ENCODE measurements around the gene SLC12A5.

Gene SLC12A5

DNA sequence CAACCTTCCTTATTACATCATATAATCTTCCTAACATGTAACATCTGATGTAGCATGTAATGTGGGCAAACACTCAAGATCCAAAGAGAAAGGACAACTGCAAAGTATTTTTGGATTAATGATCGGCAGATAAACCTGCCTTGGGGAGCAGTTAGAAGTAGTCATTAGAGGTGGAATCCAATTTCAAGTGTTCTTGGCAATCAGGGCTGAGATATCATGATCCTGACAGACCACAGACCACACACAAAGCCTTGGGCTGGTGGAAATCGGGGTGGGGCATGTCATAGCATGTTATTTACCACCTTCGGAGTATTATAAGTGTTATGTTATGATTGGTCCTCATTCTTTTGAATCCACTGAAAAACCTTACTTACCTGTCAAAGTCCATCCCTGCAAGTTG lies 44.4 kb downstream of the SLC12A5 start:
- Histone ChIP-seq H3K18ac (ENCODE audit: low read length) (no peak overlapping the region), H3K4me2 (ENCODE audit: low read length) (no peak overlapping the region), H2BK120ac (ENCODE audit: insufficient read depth, low read length, poor library complexity) (no peak overlapping the region), H2AFZ (ENCODE audit: insufficient read depth, low read length, poor library complexity) (no peak overlapping the region), H3K9ac (ENCODE audit: low read length) (no peak overlapping the region), H3K4me3 (ENCODE audit: low read depth, low read length) (no peak overlapping the region), H3K79me2 (ENCODE audit: control insufficient read depth, insufficient read depth, low read length, poor library complexity) (no peaks in the 10 kb centered on the region), H3K9me3 (ENCODE audit: insufficient read depth, low read depth, low read length) (no peaks in the 10 kb centered on the region), H3K27me3 (ENCODE audit: insufficient read depth, low read length) (no peaks in the 10 kb centered on the region), H3K4ac (ENCODE audit: low read depth, low read length) (no peak overlapping the region), H4K8ac (ENCODE audit: low read depth, low read length) (no peak overlapping the region), H2BK12ac (ENCODE audit: low read length) (no peak overlapping the region), H2AK5ac (ENCODE audit: low read length) (no peak overlapping the region), H4K91ac (ENCODE audit: low read depth, low read length) (no peak overlapping the region), H2BK5ac (ENCODE audit: low read depth, low read length, poor library complexity) (no peak overlapping the region), H3K23ac (ENCODE audit: low read length) (no peak overlapping the region), H3K79me1 (ENCODE audit: low read length) (no peaks in the 10 kb centered on the region), H3K36me3 (ENCODE audit: control insufficient read depth in 1 of 2, insufficient read depth in 2 of 2, low read length in 2 of 2) (peaks cover 8 to 26% of the 10 kb centered on the region in 2 experiments), H3K27ac (ENCODE audit: low read depth, low read length) (no peak overlapping the region), H4K12ac (ENCODE audit: low read depth, low read length) (no peak overlapping the region), H3K4me1 (ENCODE audit: control insufficient read depth in 1 of 2, insufficient read depth in 2 of 2, low read length in 2 of 2) (no peaks in the 10 kb centered on the region), H3K14ac (ENCODE audit: low read length) (no peak overlapping the region)
- WGBS (ENCODE audit: extremely low coverage, insufficient coverage, insufficient read length): no CpG with 5 or more reads among the region's 3 CpGs
- DNase-seq: no peak

- Histone ChIP-seq H3K79me1 (ENCODE audit: low read length) (no peaks in the 10 kb centered on the region), H2AK5ac (ENCODE audit: low read length) (no peak overlapping the region), H3K14ac (ENCODE audit: low read length) (no peak overlapping the region), H2BK120ac (ENCODE audit: insufficient read depth, low read length, poor library complexity) (no peak overlapping the region), H3K36me3 (ENCODE audit: control insufficient read depth in 1 of 2, insufficient read depth in 2 of 2, low read length in 2 of 2) (peaks cover 11 to 31% of the 10 kb centered on the region in 2 experiments), H3K27ac (ENCODE audit: low read depth, low read length) (no peak overlapping the region), H3K18ac (ENCODE audit: low read length) (no peak overlapping the region), H3K4ac (ENCODE audit: low read depth, low read length) (no peak overlapping the region), H2AFZ (ENCODE audit: insufficient read depth, low read length, poor library complexity) (no peak overlapping the region), H3K4me1 (ENCODE audit: control insufficient read depth in 1 of 2, insufficient read depth in 2 of 2, low read length in 2 of 2) (no peaks in the 10 kb centered on the region), H2BK5ac (ENCODE audit: low read depth, low read length, poor library complexity) (no peak overlapping the region), H4K12ac (ENCODE audit: low read depth, low read length) (no peak overlapping the region), H3K9me3 (ENCODE audit: insufficient read depth, low read depth, low read length) (no peaks in the 10 kb centered on the region), H3K9ac (ENCODE audit: low read length) (no peak overlapping the region), H3K4me2 (ENCODE audit: low read length) (no peak overlapping the region), H4K91ac (ENCODE audit: low read depth, low read length) (no peak overlapping the region), H3K23ac (ENCODE audit: low read length) (no peak overlapping the region), H3K27me3 (ENCODE audit: insufficient read depth, low read length) (no peaks in the 10 kb centered on the region), H3K4me3 (ENCODE audit: low read depth, low read length) (no peak overlapping the region), H2BK12ac (ENCODE audit: low read length) (no peak overlapping the region), H4K8ac (ENCODE audit: low read depth, low read length) (no peak overlapping the region), H3K79me2 (ENCODE audit: control insufficient read depth, insufficient read depth, low read length, poor library complexity) (no peaks in the 10 kb centered on the region)
- DNase-seq: no peak
- no CpG with 5 or more reads among the region's 3 CpGs for WGBS (ENCODE audit: extremely low coverage, insufficient coverage, insufficient read length)
These were observed 45.0 kb downstream of the SLC12A5 start for GRCh38 chr20:46074006-46074405.

- H3K14ac ChIP-seq (ENCODE audit: low read length): no peak overlapping the region
- H3K23ac ChIP-seq (ENCODE audit: low read length): no peak overlapping the region
- no peak overlapping the region for H4K8ac ChIP-seq (ENCODE audit: low read depth, low read length)
- H3K36me3 ChIP-seq (ENCODE audit: control insufficient read depth in 1 of 2, insufficient read depth in 2 of 2, low read length in 2 of 2): peaks cover 5 to 27% of the 10 kb centered on the region in 2 experiments
- no peaks in the 10 kb centered on the region for H3K4me1 ChIP-seq (ENCODE audit: control insufficient read depth in 1 of 2, insufficient read depth in 2 of 2, low read length in 2 of 2)
- H3K4me2 ChIP-seq (ENCODE audit: low read length): no peak overlapping the region
- H4K91ac ChIP-seq (ENCODE audit: low read depth, low read length): no peak overlapping the region
- H2BK120ac ChIP-seq (ENCODE audit: insufficient read depth, low read length, poor library complexity): no peak overlapping the region
- no peak overlapping the region for H3K27ac ChIP-seq (ENCODE audit: low read depth, low read length)
- DNase-seq: no peak
- H2BK12ac ChIP-seq (ENCODE audit: low read length): no peak overlapping the region
- H2AFZ ChIP-seq (ENCODE audit: insufficient read depth, low read length, poor library complexity): no peak overlapping the region
- no peaks in the 10 kb centered on the region for H3K27me3 ChIP-seq (ENCODE audit: insufficient read depth, low read length)
- WGBS (ENCODE audit: extremely low coverage, insufficient coverage, insufficient read length): no CpG with 5 or more reads among the region's 7 CpGs
- H3K79me1 ChIP-seq (ENCODE audit: low read length): no peaks in the 10 kb centered on the region
- H2BK5ac ChIP-seq (ENCODE audit: low read depth, low read length, poor library complexity): no peak overlapping the region
- H3K79me2 ChIP-seq (ENCODE audit: control insufficient read depth, insufficient read depth, low read length, poor library complexity): no peaks in the 10 kb centered on the region
- H3K9ac ChIP-seq (ENCODE audit: low read length): no peak overlapping the region
- H3K4ac ChIP-seq (ENCODE audit: low read depth, low read length): no peak overlapping the region
- no peak overlapping the region for H3K4me3 ChIP-seq (ENCODE audit: low read depth, low read length)
- no peak overlapping the region for H2AK5ac ChIP-seq (ENCODE audit: low read length)
- no peak overlapping the region for H3K18ac ChIP-seq (ENCODE audit: low read length)
- H4K12ac ChIP-seq (ENCODE audit: low read depth, low read length): no peak overlapping the region
- no peaks in the 10 kb centered on the region for H3K9me3 ChIP-seq (ENCODE audit: insufficient read depth, low read depth, low read length)
These were observed 47.8 kb downstream of the SLC12A5 start for GRCh38 chr20:46076806-46077205.

- no peak overlapping the region for H2BK5ac ChIP-seq (ENCODE audit: low read depth, low read length, poor library complexity)
- no peaks in the 10 kb centered on the region for H3K27me3 ChIP-seq (ENCODE audit: insufficient read depth, low read length)
- H4K91ac ChIP-seq (ENCODE audit: low read depth, low read length): no peak overlapping the region
- peaks cover 5 to 27% of the 10 kb centered on the region in 2 experiments for H3K36me3 ChIP-seq (ENCODE audit: control insufficient read depth in 1 of 2, insufficient read depth in 2 of 2, low read length in 2 of 2)
- H3K27ac ChIP-seq (ENCODE audit: low read depth, low read length): no peak overlapping the region
- no peak overlapping the region for H2BK12ac ChIP-seq (ENCODE audit: low read length)
- no peak overlapping the region for H3K18ac ChIP-seq (ENCODE audit: low read length)
- H3K4ac ChIP-seq (ENCODE audit: low read depth, low read length): no peak overlapping the region
- no peak overlapping the region for H4K12ac ChIP-seq (ENCODE audit: low read depth, low read length)
- H2AFZ ChIP-seq (ENCODE audit: insufficient read depth, low read length, poor library complexity): no peak overlapping the region
- no peak overlapping the region for H3K23ac ChIP-seq (ENCODE audit: low read length)
- H3K14ac ChIP-seq (ENCODE audit: low read length): no peak overlapping the region
- H2BK120ac ChIP-seq (ENCODE audit: insufficient read depth, low read length, poor library complexity): no peak overlapping the region
- H3K9me3 ChIP-seq (ENCODE audit: insufficient read depth, low read depth, low read length): no peaks in the 10 kb centered on the region
- no peak overlapping the region for H4K8ac ChIP-seq (ENCODE audit: low read depth, low read length)
- H3K79me2 ChIP-seq (ENCODE audit: control insufficient read depth, insufficient read depth, low read length, poor library complexity): no peaks in the 10 kb centered on the region
- no CpG with 5 or more reads among the region's 8 CpGs for WGBS (ENCODE audit: extremely low coverage, insufficient coverage, insufficient read length)
- DNase-seq: no peak
- H3K4me1 ChIP-seq (ENCODE audit: control insufficient read depth in 1 of 2, insufficient read depth in 2 of 2, low read length in 2 of 2): no peaks in the 10 kb centered on the region
- H2AK5ac ChIP-seq (ENCODE audit: low read length): no peak overlapping the region
- H3K9ac ChIP-seq (ENCODE audit: low read length): no peak overlapping the region
- H3K79me1 ChIP-seq (ENCODE audit: low read length): no peaks in the 10 kb centered on the region
- H3K4me2 ChIP-seq (ENCODE audit: low read length): no peak overlapping the region
- no peak overlapping the region for H3K4me3 ChIP-seq (ENCODE audit: low read depth, low read length)
These were observed 48.8 kb downstream of the SLC12A5 start for GRCh38 chr20:46077642-46078305.

Data from trophoblast cell (in vitro differentiated cells and primary cell).